HG03045 (cell line): ENCODE results near the gene TCL1A.
A peak's percentile ranks its signal among the peaks of the same experiment; 100 is the strongest.
"Not testable (repeated sequence)": the region's sequence is repeated elsewhere in the genome, so short reads cannot be mapped to it uniquely, and the experiment has no call there.

Source experiments
- ATAC-seq: cut with Tn5 transposase; IDR thresholded peaks from one replicate; pipeline ENCODE4 v1.9.1; 2021; ENCODE audit warnings: mild to moderate bottlenecking, moderate library complexity; ENCODE audit not compliant: unreplicated experiment

Gene TCL1A

GRCh38 chr14:95679148-95679815 is 34.6 kb downstream of the TCL1A start:
- ATAC-seq = no peak

- ATAC-seq = no peak
Observed at GRCh38 chr14:95677179-95677835, 36.6 kb downstream of the TCL1A start.

GRCh38 chr14:95675486-95675885 is 38.4 kb downstream of the TCL1A start:
- ATAC-seq = no peak

- ATAC-seq = no peak
Observed at GRCh38 chr14:95674613-95675012, 39.3 kb downstream of the TCL1A start.

- ATAC-seq = no peak
Observed at GRCh38 chr14:95668235-95668772, 45.6 kb downstream of the TCL1A start.

GRCh38 chr14:95667249-95667693 is 46.7 kb downstream of the TCL1A start:
- ATAC-seq = no peak

GRCh38 chr14:95666450-95666849 is 47.5 kb downstream of the TCL1A start:
- no peak for ATAC-seq

GRCh38 chr14:95665530-95665929 is 48.4 kb downstream of the TCL1A start:
- ATAC-seq = not testable (repeated sequence)

GRCh38 chr14:95664546-95664945 is 49.4 kb downstream of the TCL1A start:
- peak; percentile 26 for ATAC-seq

- ATAC-seq = no peak
Observed at GRCh38 chr14:95664066-95664465, 49.9 kb downstream of the TCL1A start.

GRCh38 chr14:95663226-95663797 is 50.6 kb downstream of the TCL1A start:
- ATAC-seq = no peak

GRCh38 chr14:95662376-95663186 is 51.3 kb downstream of the TCL1A start:
- ATAC-seq = peak; percentile 37

GRCh38 chr14:95660651-95661515 is 53.0 kb downstream of the TCL1A start:
- no peak for ATAC-seq

- no peak for ATAC-seq
Observed at GRCh38 chr14:95659990-95660385, 53.9 kb downstream of the TCL1A start.
